H1 (cell line): ENCODE measurements around the gene KIAA1755. TPM values are rescaled to one million over a fixed set of nuclear protein-coding genes. Genes with fewer than 3 reads are reported as not detected.

Source experiments
- BCL11A ChIP-seq, 2 experiments: IDR thresholded peaks; one replicate each; pipeline ENCODE4 v1.6.1; 2011; ENCODE audit warnings: low read depth in 2 of 2, low read length in 2 of 2, mild to moderate bottlenecking in 2 of 2
- CHD7 ChIP-seq: fragments of 300-600 bp; sonication (generic); IDR thresholded peaks from 2 replicates; pipeline ENCODE4 v1.7.1; 2012; ENCODE audit warnings: low read length, moderate library complexity, mild to moderate bottlenecking, inconsistent platforms; ENCODE audit not compliant: insufficient replicate concordance
- EP300 ChIP-seq, 2 experiments: IDR thresholded peaks; 1 replicate in 1 of 2; 2 replicates in 1 of 2; pipeline ENCODE4 v1.6.1; 2011 to 2012; ENCODE audit warnings: low read depth in 2 of 2, low read length in 2 of 2, mild to moderate bottlenecking in 2 of 2, borderline replicate concordance in 1 of 2, inconsistent platforms in 1 of 2, moderate library complexity in 1 of 2
- KDM1A ChIP-seq: fragments of 200-600, 300-600 bp; sonication (generic); IDR thresholded peaks from 2 replicates; pipeline ENCODE4 v1.7.1; 2016; ENCODE audit warnings: mild to moderate bottlenecking, low read length, borderline replicate concordance
- RXRA ChIP-seq: IDR thresholded peaks from 2 replicates; pipeline ENCODE4 v1.6.1; 2011; ENCODE audit warnings: low read depth, mild to moderate bottlenecking, low read length, moderate library complexity; ENCODE audit not compliant: insufficient read depth
- SIN3A ChIP-seq, 2 experiments: IDR thresholded peaks in 1 of 2; conservative IDR thresholded peaks in 1 of 2; 2 replicates each; pipeline ENCODE4 v1.6.1; 2011 to 2012; ENCODE audit warnings: low read length in 2 of 2, improper control_type of control experiment in 1 of 2, low read depth in 1 of 2, mild to moderate bottlenecking in 1 of 2
- TAF1 ChIP-seq: IDR thresholded peaks from 2 replicates; pipeline ENCODE4 v1.6.1; 2011; ENCODE audit warnings: mild to moderate bottlenecking, low read depth, low read length
- polyA plus RNA-seq, 7 experiments: library from polyadenylated mRNA; depleted of rRNA in 3 of 7; stranded (reverse) in 5 of 7; unstranded in 2 of 7; fragments of >200 nt in 5 of 7; fragments of 200-250 nt in 2 of 7; gene quantifications; 1 replicate in 5 of 7; 2 replicates in 1 of 7; 4 replicates in 1 of 7; pipeline versions ENCODE4 v1.2.1 to v1.2.3, GENCODE V29; 2011 to 2013; ENCODE audit warnings: missing spikeins in 2 of 7, mixed read lengths in 2 of 7
- total RNA-seq: library from RNA; stranded (reverse); fragmentation: NEBNext Ultra II Directional; extraction: Animal tissue kit (Norgen Biotek cat#: 25700); gene quantifications from 2 replicates; pipeline ENCODE4 v1.2.1, GENCODE V29; 2021

The KIAA1755 gene
- total and polyA plus RNA-seq, 2 of the 8 experiments (the other 6 are each of a cell fraction or from before 2014, with no cell fraction given): 0.23 TPM; not detected in 1

GRCh38 chr20:38186788-38187221 is 73.7 kb downstream of the KIAA1755 start (continued):
- TF ChIP-seq CHD7: no peak
- no peak for TF ChIP-seq KDM1A
- no peak for TF ChIP-seq BCL11A (IDR thresholded peaks at IDR 0.05; ENCODE audit: low read depth in 2 of 2, low read length in 2 of 2)
- TF ChIP-seq EP300 (IDR thresholded peaks at IDR 0.05; ENCODE audit: borderline replicate concordance in 1 of 2, low read depth in 2 of 2, low read length in 2 of 2): no peak
- no peak for TF ChIP-seq RXRA
- no peak for TF ChIP-seq SIN3A (conservative IDR thresholded peaks at IDR 0.05 in 1 of 2, IDR thresholded peaks at IDR 0.05 in 1 of 2; ENCODE audit: low read depth in 1 of 2, low read length in 2 of 2)
- no peak for TF ChIP-seq TAF1
